GM19025 (cell line): Measurements from ENCODE around the gene CCDC12.

Experiments
- ATAC-seq: cut with Tn5 transposase; IDR thresholded peaks from one replicate; pipeline ENCODE4 v1.9.1; 2021; ENCODE audit warnings: mild to moderate bottlenecking, low read depth, moderate library complexity; ENCODE audit not compliant: unreplicated experiment

CCDC12 gene

GRCh38 chr3:46910166-46910760 lies 66.3 kb downstream of the CCDC12 start:
- no peak for ATAC-seq

GRCh38 chr3:46909535-46910161 lies 66.9 kb downstream of the CCDC12 start:
- ATAC-seq: no peak

- ATAC-seq: no peak
Observed at GRCh38 chr3:46908986-46909534, 67.5 kb downstream of the CCDC12 start.

- no peak for ATAC-seq
Observed at GRCh38 chr3:46908294-46908985, 68.1 kb downstream of the CCDC12 start.

- ATAC-seq: no peak
Observed at GRCh38 chr3:46907960-46908293, 68.6 kb downstream of the CCDC12 start.

- ATAC-seq: no peak
Observed at GRCh38 chr3:46907271-46907670, 69.3 kb downstream of the CCDC12 start.

- ATAC-seq: no peak
Observed at GRCh38 chr3:46906471-46907058, 70.0 kb downstream of the CCDC12 start.

- no peak for ATAC-seq
Observed at GRCh38 chr3:46905661-46906451, 70.7 kb downstream of the CCDC12 start.

GRCh38 chr3:46905213-46905560 lies 71.4 kb downstream of the CCDC12 start:
- ATAC-seq: no peak

GRCh38 chr3:46904303-46905212 lies 72.0 kb downstream of the CCDC12 start:
- no peak for ATAC-seq

- no peak for ATAC-seq
Observed at GRCh38 chr3:46903341-46904302, 72.9 kb downstream of the CCDC12 start.

GRCh38 chr3:46902188-46902631 lies 74.3 kb downstream of the CCDC12 start:
- ATAC-seq: no peak

- ATAC-seq: no peak
Observed at GRCh38 chr3:46901591-46902187, 74.9 kb downstream of the CCDC12 start.

GRCh38 chr3:46901061-46901460 lies 75.5 kb downstream of the CCDC12 start:
- no peak for ATAC-seq

- no peak for ATAC-seq
Observed at GRCh38 chr3:46900356-46900755, 76.2 kb downstream of the CCDC12 start.

GRCh38 chr3:46900007-46900292 lies 76.6 kb downstream of the CCDC12 start:
- no peak for ATAC-seq

- ATAC-seq: no peak
Observed at GRCh38 chr3:46899151-46900006, 77.2 kb downstream of the CCDC12 start.
